ENCODE data around the gene LRMDA. TPM values are rescaled to one million over a fixed set of nuclear protein-coding genes. Genes with fewer than 3 reads are reported as not detected.

LRMDA gene
- polyA plus RNA-seq, 3 donors, result 39.8 to 59.6 (median 56.4) TPM

DNA sequence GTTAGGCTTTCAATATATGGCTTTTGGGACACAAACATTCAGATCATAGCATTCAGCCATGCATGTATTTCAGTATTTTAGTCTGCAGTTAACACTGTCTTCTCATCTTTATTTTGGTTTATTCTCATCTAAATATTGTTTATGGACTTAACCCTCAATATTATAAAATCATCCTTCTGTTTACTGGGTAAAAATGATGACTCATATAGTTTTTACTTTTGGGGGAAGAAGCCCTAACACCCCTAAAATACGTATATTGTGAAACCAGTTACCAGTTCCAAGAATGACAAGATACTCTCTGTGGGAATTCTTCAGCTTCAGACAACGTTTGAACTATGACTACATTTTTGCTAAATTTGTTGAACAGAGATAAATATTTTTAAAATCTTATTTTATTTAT, 505.4 kb downstream of the LRMDA start:
- peaks cover 17% of the 10 kb centered on the region for H3K4me1 Mint-ChIP-seq

DNA sequence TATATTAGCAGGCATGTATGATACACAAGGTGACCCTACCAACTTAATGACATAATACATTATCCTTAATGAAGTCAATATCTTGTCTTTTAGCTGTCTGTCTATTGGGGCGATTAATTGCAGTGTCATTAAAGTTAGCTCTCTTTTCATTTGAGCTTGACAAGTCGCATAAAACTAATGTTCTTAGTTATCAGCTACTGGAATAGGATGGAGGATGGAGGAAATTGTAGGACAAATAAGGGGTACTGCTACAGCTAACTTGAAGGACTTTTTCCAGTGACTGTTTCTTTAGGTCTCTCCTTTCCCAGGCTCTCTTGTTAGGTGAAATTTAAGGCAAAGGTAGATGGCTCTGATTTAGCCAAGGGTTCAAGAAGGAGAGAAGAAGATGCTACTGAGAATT, 506.4 kb downstream of the LRMDA start:
- no peak for DNase-seq
- Mint-ChIP-seq H3K9me3 (peaks cover 0 to 3% (median 0%) of the 10 kb centered on the region in 7 donors), H3K27ac (no peak overlapping the region), H3K4me3 (no peak overlapping the region), H3K36me3 (peaks cover 5 to 11% of the 10 kb centered on the region in 2 donors), H3K27me3 (ENCODE audit: low read depth in 3 of 3) (no peaks in the 10 kb centered on the region), H3K4me1 (peaks cover 16% of the 10 kb centered on the region)
- no peak overlapping the region for H2AFZ ChIP-seq (ENCODE audit: insufficient read depth, low read depth, low read length, poor library complexity, severe bottlenecking)
- peaks cover 9% of the 10 kb centered on the region for H4K20me1 ChIP-seq (ENCODE audit: insufficient read depth, low read length)
- no CpG with 5 or more reads among the region's 2 CpGs for WGBS (ENCODE audit: insufficient coverage)
- no peak overlapping the region for H3K4me2 ChIP-seq (replicated peaks; ENCODE audit: extremely low read depth, low read length, poor library complexity, severe bottlenecking)
- H3K27me3 ChIP-seq (ENCODE audit: control insufficient read depth in 2 of 2, insufficient read depth in 2 of 2, low read length in 2 of 2), result no peaks in the 10 kb centered on the region
- H3K36me3 ChIP-seq (replicated peaks in 1 of 2; ENCODE audit: control insufficient read depth in 1 of 2, insufficient read depth in 2 of 2, low read length in 2 of 2), result no peaks in the 10 kb centered on the region
- TF ChIP-seq, protein P1, sequence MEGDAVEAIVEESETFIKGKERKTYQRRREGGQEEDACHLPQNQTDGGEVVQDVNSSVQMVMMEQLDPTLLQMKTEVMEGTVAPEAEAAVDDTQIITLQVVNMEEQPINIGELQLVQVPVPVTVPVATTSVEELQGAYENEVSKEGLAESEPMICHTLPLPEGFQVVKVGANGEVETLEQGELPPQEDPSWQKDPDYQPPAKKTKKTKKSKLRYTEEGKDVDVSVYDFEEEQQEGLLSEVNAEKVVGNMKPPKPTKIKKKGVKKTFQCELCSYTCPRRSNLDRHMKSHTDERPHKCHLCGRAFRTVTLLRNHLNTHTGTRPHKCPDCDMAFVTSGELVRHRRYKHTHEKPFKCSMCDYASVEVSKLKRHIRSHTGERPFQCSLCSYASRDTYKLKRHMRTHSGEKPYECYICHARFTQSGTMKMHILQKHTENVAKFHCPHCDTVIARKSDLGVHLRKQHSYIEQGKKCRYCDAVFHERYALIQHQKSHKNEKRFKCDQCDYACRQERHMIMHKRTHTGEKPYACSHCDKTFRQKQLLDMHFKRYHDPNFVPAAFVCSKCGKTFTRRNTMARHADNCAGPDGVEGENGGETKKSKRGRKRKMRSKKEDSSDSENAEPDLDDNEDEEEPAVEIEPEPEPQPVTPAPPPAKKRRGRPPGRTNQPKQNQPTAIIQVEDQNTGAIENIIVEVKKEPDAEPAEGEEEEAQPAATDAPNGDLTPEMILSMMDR (IDR thresholded peaks at IDR 0.05), result no peak
- peaks cover 3 to 7% of the 10 kb centered on the region in 2 donors for H3K4me1 ChIP-seq (ENCODE audit: control insufficient read depth in 1 of 2, insufficient read depth in 2 of 2, low read length in 2 of 2)
- no peak overlapping the region for H3K4me3 ChIP-seq (replicated peaks in 1 of 3; ENCODE audit: low read depth in 2 of 3, low read length in 3 of 3)
- no peak overlapping the region for H3K9ac ChIP-seq (ENCODE audit: insufficient read depth, low read length, poor library complexity, severe bottlenecking)
- no peaks in the 10 kb centered on the region for H3K9me3 ChIP-seq (replicated peaks in 1 of 2; ENCODE audit: control insufficient read depth in 1 of 2, insufficient read depth in 1 of 2, low read length in 2 of 2)
- intact Hi-C loops (cut with micrococcal nuclease), result no loop called here
- no peak overlapping the region for H3K27ac ChIP-seq (ENCODE audit: low read depth in 1 of 2, low read length in 2 of 2)
- no peaks in the 10 kb centered on the region for H3K79me2 ChIP-seq (ENCODE audit: insufficient read depth, low read length)

More for the DNA sequence above, 505.4 kb downstream of the LRMDA start:
- Histone ChIP-seq H3K4me3 (replicated peaks in 1 of 3; ENCODE audit: low read depth in 2 of 3, low read length in 3 of 3) (no peak overlapping the region), H4K20me1 (ENCODE audit: insufficient read depth, low read length) (peaks cover 13% of the 10 kb centered on the region), H2AFZ (ENCODE audit: insufficient read depth, low read depth, low read length, poor library complexity, severe bottlenecking) (no peak overlapping the region), H3K27ac (ENCODE audit: low read depth in 1 of 2, low read length in 2 of 2) (no peak overlapping the region), H3K4me2 (replicated peaks; ENCODE audit: extremely low read depth, low read length, poor library complexity, severe bottlenecking) (no peak overlapping the region), H3K4me1 (ENCODE audit: control insufficient read depth in 1 of 2, insufficient read depth in 2 of 2, low read length in 2 of 2) (peaks cover 3 to 7% of the 10 kb centered on the region in 2 donors), H3K9ac (ENCODE audit: insufficient read depth, low read length, poor library complexity, severe bottlenecking) (no peak overlapping the region), H3K36me3 (replicated peaks in 1 of 2; ENCODE audit: control insufficient read depth in 1 of 2, insufficient read depth in 2 of 2, low read length in 2 of 2) (no peaks in the 10 kb centered on the region), H3K27me3 (ENCODE audit: control insufficient read depth in 2 of 2, insufficient read depth in 2 of 2, low read length in 2 of 2) (no peaks in the 10 kb centered on the region), H3K79me2 (ENCODE audit: insufficient read depth, low read length) (no peaks in the 10 kb centered on the region), H3K9me3 (replicated peaks in 1 of 2; ENCODE audit: control insufficient read depth in 1 of 2, insufficient read depth in 1 of 2, low read length in 2 of 2) (no peaks in the 10 kb centered on the region)
- Mint-ChIP-seq H3K36me3 (peaks cover 3 to 8% of the 10 kb centered on the region in 2 donors), H3K4me3 (no peak overlapping the region), H3K9me3 (peaks cover 0 to 3% (median 0%) of the 10 kb centered on the region in 7 donors), H3K27me3 (ENCODE audit: low read depth in 3 of 3) (no peaks in the 10 kb centered on the region), H3K27ac (no peak overlapping the region)
- WGBS (ENCODE audit: insufficient coverage), result no CpG with 5 or more reads among the region's 2 CpGs
- no peak for DNase-seq
- TF ChIP-seq, protein P1 (IDR thresholded peaks at IDR 0.05), result no peak
- intact Hi-C loops (cut with micrococcal nuclease), result no loop called here

Data from CD14-positive monocyte (primary cell).